CD4-positive, alpha-beta T cell treated with Interleukin-6 at 100 ng/mL for 8 hours (primary cell): ENCODE results near the gene BAHCC1.

ENCODE experiments used
- DNase-seq: peaks from one replicate; pipeline ENCODE4 v3.0.0-alpha.2; 2020; ENCODE audit warnings: mixed read lengths, low spot score

The BAHCC1 gene

DNA sequence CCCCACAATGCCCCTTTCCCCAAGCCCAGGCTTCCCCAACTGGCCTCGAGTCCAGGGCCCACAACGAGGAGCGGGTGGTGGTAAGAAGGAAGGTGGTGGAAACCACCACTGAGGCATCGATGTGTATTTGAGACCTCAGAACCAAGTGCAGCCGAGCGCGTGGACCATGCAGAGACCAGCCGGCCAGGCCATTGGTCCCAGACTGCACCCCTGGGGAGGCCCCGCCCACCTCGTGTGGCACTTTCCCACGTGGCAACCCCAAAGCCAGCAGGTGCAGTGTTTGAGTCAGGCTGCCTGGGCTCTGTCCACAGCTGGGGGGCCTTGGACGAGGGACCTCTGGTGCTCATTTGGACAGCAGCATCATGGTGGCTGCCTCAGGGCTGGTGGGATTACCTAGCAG lies 28.1 kb upstream of the BAHCC1 start:
- no peak for DNase-seq

- DNase-seq, result no peak
These were observed 26.9 kb upstream of the BAHCC1 start for GRCh38 chr17:81368161-81369022.

GRCh38 chr17:81370294-81370693 lies 25.0 kb upstream of the BAHCC1 start:
- no peak for DNase-seq

- DNase-seq, result no peak
These were observed 23.1 kb upstream of the BAHCC1 start for GRCh38 chr17:81371910-81372760.

GRCh38 chr17:81373536-81374160 lies 21.6 kb upstream of the BAHCC1 start:
- no peak for DNase-seq

DNA sequence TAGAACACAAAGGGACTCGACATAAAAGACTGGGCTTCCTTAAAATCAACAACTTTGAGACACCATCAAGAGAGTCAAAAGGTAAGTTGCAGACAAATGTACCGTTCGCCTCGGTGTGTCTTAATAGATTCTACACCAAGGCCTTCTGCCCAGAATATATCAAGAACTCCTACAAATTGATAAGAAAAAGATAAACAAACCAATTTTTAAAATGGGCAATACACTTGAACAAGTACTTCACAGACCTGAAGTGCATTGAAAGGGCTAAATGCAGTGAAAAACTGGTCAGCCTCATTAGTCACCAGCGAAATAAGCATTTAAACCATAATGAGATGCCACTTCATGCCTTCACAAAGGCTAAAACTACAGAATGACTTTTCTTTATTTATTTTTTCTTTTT lies 20.4 kb upstream of the BAHCC1 start:
- DNase-seq, result no peak

DNA sequence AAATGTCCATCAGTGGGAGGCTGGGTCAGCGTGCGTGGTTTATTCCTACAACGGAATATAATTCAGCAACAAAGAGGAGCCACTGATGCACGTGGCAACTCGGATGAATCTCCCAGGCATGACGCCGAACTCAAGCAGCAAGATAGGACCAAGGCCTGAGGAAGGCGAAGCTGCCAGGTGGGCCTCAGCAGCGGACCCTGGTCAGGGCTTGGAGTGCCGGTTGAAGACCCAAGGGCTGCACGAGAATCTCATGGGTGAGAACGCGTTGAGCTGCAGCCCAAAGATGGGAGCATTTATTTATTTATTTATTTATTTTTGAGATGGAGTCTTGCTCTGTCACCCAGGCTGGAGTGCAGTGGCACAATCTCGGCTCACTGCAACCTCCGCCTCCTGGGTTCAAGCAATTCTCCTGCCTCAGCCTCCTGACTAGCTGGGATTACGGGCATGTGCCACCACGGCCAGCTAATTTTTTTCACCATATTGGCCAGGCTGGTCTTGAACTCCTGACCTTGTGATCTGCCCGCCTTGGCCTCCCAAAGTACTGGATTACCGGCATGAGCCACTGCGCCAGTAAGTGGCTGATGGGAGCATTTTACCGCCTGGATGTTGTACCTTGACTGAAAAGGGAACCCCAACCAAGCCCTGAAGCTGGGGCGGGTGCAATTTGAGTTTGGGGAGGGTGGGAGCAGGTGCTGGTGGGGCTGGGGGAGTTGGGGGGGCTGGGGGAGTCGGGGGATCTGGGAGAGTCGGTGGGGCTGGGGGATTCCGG lies 18.1 kb upstream of the BAHCC1 start:
- no peak for DNase-seq

GRCh38 chr17:81378941-81379511 lies 16.2 kb upstream of the BAHCC1 start:
- DNase-seq, result no peak

GRCh38 chr17:81379523-81379942 lies 15.7 kb upstream of the BAHCC1 start:
- no peak for DNase-seq

- DNase-seq, result no peak
These were observed 15.1 kb upstream of the BAHCC1 start for GRCh38 chr17:81380131-81380530.

DNA sequence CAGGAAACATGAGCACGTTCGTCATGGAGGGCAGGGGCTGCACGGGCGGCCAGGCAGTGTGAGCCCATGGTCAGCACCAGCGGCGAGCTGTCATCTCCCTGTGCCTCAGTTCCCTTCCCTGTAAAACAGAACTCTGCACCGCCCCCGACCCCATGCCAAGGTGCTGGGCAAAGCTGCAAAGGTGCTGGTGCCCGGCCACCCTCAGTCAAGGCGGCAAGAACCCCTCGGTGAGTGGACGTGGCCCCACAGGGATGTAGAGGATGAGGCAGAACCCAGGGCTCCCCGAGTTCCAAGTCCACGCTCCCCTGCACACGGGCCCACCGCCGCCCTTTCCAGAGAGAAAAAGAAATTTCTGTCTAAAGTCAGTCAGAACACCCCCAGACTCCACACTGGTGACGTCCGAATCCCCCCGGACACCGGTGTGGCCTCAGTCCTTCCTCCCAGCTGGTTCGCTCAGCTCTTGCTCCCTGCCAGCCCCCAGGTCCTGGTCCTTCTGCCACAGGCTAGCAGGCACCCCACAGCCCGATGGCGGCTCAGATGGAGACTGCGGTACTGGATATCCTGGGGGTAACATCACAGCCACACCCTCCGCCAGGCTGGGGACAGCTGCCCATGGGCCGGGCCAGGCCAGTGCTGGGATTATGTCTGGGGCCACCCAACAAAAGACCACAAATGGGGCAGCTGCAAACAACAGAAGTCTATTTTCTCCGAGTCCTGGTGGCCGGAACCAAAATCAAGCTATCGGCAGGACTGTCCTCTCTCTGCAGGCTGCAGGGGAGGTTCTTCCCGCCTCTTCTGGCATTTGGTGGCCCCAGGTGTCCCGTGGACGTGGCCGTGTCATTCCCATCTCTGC lies 14.4 kb upstream of the BAHCC1 start:
- DNase-seq, result no peak

- no peak for DNase-seq
These were observed 13.4 kb upstream of the BAHCC1 start for GRCh38 chr17:81381632-81382577.

DNA sequence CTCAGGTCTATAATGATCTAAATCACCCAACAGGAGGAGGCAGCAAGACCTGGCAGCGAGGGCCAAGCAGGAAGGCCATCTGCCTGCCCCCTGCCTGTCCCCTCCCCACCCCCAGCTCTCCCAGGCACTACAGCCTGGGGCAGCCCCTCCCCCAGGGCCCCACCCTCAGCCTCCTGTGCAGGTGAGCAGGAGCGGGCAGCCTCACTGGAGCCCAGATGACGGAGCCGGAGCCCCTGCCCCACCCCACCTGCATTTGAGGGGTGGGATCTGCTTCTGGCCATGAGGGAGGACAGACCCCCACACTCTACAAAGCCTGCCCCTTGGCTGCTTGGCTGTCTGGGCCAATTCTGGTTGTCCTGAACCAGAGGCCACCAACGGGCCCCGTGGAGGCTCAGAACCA lies 12.4 kb upstream of the BAHCC1 start:
- DNase-seq, result no peak

DNA sequence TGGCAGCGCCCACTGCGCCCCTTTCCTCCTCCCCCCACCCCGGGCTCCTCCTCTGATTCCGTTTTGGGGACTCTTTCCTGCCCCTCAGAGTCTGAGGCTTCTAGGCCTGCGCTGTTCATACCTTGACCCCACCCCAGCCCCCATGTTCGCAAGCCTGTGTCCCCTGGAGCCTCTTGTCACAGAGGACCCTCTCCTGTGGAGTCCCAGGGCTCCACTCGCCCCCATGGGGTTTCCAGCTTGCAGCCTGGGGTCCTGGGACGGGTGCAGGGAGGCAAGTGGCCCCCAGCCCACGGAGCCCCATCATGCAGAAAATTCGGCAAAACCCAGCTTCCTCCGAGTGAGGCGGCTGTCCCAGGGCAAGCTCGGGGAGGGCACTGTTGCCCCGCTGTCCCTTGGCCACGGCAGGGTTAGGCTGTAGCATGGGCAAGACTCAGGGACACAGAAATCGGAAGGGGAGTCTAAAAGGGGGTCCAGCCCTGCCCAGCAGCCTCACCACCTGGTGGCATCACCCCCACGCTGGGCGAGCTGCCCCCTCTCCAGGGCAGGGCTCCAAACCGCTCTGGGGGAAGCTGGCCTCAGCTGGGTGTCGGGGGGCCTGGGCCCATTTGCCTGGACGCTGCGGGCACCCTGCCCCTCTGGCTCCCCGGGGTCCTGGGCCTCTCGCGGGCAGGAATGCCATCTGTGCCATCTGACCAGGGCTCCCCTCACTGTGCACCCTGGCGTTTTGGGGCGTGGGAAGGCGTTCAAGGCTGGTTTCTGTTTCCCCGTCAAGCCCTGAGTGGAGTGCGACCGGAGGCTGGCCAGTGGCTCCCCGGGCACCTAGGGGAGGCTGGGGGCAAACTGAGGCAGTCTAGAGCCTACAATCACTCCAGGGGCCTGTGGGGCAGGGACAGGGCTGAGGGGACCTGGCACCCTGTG lies 11.5 kb upstream of the BAHCC1 start:
- no peak for DNase-seq

DNA sequence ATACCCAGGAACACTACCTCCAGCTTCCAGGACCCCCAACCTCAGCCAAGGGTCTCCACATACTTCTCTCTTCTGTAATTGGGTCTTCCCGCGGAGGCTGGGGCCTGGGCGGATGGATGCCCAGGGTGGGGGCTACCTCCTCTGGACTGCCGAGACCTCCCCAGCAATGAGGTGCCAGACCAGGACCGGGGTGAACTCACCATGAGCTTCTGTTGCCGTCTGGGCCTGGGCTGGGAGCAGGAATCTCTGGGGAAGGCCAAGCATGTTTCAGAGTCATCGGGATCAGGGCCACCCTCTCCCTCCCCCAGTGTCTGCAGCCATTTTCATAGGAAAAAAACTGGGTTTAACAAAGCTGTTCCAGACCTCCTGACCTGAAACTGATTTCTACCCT lies 10.3 kb upstream of the BAHCC1 start:
- DNase-seq, result no peak

- no peak for DNase-seq
These were observed 9.7 kb upstream of the BAHCC1 start for GRCh38 chr17:81385320-81386111.

DNA sequence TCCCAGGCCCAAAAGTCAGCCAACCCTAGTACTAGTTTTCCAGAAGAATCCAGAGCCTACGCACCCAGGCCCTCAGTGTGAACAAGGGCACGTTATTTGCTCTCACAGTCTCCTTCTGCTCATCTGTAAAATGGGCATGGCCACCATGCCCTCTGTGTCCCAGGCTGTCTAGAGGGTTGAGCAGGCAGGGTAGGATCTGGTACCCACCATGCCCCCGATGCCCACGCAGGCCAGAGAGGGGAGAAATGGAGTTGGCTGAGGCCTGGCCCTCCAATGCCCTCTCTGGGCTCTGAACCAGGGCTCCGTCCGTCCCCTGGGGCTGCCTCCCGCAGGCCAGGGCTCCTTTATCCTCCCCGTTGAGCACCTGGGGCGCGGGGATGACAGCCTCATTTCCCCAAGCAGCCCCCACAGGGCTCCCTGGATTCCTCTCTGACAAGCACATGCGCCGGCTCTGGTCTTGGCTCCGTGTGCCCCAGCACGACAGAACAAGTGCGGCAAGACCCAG lies 9.1 kb upstream of the BAHCC1 start:
- no peak for DNase-seq
